Activated T-cell treated with anti-CD3 and anti-CD28 coated beads for 4 hours (primary cell): ENCODE data around the gene ATG7.
A peak's percentile ranks its signal among the peaks of the same experiment; 100 is the strongest.

Experiments used
- DNase-seq: peaks from one replicate; pipeline ENCODE4 v3.0.0-alpha.2; 2020

Gene ATG7, protein sequence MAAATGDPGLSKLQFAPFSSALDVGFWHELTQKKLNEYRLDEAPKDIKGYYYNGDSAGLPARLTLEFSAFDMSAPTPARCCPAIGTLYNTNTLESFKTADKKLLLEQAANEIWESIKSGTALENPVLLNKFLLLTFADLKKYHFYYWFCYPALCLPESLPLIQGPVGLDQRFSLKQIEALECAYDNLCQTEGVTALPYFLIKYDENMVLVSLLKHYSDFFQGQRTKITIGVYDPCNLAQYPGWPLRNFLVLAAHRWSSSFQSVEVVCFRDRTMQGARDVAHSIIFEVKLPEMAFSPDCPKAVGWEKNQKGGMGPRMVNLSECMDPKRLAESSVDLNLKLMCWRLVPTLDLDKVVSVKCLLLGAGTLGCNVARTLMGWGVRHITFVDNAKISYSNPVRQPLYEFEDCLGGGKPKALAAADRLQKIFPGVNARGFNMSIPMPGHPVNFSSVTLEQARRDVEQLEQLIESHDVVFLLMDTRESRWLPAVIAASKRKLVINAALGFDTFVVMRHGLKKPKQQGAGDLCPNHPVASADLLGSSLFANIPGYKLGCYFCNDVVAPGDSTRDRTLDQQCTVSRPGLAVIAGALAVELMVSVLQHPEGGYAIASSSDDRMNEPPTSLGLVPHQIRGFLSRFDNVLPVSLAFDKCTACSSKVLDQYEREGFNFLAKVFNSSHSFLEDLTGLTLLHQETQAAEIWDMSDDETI

DNA sequence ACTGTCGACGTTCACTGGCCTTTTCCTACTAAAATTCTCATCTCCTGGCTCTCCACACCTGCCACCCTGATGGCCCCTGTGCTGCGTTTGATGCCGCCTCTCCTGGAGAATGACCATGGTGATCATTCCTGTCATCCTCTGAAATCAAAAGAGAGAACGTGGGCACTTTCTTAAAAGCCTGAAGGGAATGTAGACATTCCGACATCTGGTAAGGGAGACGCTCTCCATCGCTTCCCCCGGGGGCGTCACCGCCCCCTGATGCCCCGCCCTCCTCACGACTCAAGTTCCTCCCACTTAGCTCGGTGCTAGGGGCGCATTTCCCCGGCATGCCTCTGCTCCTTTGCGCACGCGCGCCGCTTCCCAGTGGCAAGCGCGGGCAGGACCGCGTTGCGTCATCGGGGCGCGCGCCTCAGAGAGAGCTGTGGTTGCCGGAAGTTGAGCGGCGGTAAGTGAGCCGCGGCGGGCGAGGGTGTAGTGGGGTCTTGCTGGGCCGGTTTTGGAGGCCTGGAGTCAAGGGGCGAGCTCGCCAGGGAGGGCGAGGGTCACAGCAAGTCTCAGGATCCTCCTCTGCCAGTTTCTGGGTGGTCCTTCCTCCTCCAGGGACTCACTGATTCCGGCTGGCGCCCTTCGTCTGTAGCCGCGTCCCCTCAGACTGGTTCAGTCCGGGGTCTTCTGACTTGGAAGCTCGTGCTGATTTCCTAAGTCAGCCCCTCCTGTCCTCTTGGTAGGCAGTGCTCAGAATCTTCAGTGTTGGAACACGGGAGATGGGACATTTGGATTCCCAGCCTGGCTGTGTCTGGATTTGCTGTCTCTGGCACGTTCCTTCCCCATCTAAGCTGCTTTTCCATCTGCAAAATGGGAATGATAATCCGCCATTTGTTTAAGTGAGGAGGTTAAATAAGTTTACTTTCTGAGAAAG lies at the start of gene ATG7:
Gene ATG7, plus strand, starts transcription at position 412 of the 919 bp plus-strand sequence. CDS start 26,299 bp downstream, outside the sequence.
- peak; percentile 94 for DNase-seq

DNA sequence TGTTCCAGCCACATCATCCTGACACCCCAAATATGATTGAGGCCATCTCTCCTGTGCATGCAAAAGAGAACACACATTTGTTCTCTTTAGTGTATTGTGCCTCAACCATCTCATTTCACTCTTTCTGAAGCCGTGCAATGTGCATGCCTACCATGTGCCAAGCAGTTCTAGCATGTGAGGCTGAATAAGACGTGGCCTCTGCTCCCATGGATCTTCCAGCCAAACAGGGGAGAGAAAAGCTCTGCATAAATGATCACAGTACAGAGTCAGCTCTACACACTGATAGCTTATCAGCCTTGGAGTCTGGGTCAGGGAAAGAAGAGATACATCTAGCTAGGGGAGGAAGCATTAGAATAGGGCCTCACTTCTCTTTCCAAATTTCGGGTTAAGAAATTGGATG lies 48.2 kb upstream of the ATG7 start:
- DNase-seq: no peak

DNA sequence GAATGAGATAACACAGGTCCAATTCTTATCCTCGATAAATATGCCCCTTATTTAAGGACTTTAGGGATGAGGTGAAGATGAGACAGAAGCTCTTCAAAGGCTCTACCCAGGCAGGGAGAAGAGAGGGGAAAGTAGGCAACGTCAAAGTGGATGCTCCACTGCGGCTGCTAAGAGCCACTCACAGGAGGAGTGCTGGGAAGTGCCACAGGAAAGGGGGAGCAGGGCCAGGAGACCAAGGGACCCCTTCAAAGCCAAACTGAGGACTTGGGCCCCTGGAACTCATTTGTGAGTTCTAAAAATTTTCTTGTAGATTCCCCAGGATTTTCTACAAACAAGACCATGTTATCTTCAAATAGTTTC lies 47.3 kb upstream of the ATG7 start:
- no peak for DNase-seq

DNA sequence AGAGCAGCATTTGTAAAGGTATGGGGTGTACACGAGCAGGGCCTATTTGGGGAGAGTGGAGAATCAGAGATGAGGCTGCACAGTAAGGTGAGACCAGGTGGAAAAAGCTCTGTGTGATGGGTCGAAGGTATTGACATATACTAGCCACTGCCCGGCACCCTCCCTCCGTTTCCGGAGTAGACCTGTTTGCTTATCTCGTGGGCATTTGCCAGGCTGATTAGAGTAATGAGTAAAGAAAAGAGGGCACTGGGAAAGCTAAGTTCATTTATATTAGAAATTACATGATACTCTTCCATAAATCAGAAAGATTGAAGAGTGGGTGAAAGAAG lies 46.2 kb upstream of the ATG7 start:
- no peak for DNase-seq

DNA sequence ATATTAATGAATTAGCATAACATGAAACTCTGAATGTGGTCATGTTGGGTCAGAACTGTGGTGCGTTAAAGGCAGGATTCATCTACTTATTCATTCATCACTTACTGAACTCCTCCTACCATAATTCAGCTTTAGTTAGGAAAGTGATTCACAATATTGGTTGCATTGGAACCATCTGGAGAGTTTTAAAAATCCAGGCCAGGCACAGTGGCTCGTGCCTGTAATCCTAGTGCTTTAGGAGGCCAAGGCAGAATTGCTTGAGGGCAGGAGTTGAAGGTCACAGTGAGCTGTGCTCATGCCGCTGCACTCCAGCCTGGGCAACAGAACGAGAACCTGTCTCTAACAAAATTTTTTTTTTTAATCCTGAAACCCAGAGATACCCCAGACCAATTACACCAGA lies 44.2 kb upstream of the ATG7 start:
- DNase-seq: no peak

DNA sequence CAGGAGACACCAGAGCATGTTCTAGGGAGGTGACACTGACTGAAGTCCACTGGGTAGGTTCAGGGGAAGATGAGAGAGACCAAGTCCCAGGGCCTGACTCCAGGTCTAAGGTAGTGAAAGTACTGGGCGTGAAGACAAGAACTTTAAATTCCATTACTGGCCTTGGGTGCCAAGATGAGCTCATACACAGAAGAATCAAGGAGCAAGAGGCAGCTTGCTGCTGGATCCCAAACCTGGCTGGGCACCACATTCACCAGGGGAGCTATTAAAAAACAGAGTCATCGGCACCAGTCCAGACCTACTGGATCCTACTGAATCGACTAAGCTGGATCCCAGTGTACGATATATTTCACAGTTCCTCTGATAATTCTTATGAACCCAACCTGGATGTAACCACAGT lies 42.1 kb upstream of the ATG7 start:
- DNase-seq: no peak

DNA sequence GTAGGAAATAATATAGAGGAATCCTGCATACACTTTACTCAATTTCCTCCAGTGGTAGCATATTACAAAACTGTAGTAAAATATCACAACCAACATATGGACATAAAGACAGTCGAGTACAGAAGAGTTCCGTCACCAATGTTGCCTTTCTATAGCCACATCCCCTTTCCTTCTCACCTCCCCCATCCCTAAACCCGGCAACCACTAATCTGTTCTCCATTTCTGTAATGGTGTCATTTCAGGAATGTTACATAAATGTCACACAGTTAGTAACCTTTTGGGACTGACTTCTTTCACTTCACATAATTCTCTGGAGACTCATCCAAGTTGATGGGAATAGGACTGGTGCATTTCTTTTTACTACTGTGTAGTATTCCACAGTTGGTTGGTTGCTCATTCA lies 41.4 kb upstream of the ATG7 start:
- no peak for DNase-seq

DNA sequence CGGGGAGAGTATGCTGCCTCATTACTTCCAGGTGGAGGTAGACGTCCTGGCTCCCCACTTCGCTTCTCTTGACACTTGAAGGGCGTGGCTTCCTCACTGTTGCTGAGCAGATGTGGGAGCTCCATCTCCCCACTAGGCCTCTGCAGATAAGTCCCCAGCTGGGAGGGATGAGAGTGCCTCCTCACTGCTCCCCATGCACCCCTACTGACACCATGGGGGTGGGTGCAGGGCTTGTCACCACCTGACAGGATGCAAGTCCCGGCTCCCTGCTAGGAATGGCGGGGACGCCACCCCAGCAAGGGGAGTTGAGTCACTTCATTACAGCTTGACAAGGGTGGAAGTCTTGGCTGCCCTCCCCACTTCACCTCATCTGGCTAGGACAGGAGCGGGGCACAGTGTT lies 36.8 kb upstream of the ATG7 start:
- DNase-seq: no peak

DNA sequence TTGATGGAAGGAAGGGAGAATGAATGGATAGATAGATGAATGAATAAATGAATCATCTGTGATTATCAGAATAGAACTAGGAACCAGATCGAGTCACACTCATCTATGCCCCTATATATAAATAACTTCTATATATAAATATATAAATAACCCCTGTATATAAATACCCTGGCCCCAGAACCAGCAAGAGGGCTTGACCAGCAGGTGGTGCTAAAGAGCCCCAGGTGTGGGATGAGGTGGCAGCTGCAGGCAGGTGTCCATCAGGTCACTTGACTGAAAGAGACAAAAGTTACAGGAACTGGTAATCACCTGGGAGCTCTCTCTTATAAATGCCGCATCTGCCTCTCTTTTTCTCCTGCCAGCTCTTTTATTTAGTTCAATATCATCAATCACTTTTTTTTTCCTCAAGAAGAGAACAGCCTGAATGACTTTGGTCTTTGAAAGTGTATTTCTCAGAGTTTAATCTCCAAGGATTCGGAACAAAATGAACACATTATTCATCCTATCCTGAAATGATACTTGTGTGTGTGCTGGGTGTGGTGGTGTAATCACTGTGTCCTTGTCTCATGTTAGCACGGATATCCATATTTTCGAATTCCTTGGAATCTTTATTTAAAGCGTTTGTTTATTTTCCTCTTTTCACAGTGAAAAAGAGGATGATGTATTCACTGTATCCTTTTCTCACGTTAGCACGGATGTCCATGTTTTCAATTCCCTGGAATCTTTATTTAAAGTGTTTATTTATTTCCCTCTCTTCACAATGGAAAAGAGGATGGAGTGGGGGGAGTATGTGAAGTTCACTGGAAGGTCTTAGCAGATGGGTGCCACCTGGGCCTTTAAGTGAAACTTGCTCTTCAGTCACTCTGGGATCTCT lies 35.4 kb upstream of the ATG7 start:
- peak; percentile 81 for DNase-seq

DNA sequence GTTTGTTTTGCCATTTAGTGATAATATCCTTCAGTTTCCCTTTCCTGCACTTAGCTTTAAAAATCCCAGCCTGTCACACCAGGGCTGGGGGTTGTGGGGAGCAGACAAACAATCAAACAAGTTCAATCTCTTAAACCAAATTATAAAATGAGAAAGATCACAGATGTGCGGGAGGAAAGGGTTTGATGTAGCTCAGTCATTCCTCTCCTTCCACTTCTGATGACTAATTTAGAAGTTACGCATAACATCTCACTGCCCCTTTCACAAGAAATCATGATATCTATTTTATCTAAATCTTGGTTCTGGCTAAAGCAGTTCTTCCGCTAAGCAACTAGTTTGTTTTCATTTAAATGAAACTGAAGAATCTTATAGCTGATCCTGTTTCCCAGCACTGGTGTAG lies 34.1 kb upstream of the ATG7 start:
- DNase-seq: no peak

DNA sequence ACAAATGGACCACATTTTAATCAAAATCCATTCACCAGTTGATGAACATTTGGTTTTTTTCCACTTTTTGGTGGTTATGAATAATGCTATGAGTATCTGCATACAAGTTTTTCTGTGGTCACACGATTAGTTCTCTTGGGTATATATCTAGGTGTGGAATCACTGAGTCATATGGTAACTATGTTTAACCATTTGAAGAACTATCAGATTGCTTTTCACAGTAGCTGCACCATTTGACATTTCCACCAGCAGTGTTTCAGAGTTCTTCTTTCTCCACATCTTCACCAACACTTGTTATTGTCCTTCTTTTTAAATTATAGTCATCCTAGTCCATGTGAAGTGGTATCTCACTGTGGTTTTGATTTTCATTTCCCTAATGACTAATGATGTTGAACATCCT lies 33.3 kb upstream of the ATG7 start:
- DNase-seq: no peak

DNA sequence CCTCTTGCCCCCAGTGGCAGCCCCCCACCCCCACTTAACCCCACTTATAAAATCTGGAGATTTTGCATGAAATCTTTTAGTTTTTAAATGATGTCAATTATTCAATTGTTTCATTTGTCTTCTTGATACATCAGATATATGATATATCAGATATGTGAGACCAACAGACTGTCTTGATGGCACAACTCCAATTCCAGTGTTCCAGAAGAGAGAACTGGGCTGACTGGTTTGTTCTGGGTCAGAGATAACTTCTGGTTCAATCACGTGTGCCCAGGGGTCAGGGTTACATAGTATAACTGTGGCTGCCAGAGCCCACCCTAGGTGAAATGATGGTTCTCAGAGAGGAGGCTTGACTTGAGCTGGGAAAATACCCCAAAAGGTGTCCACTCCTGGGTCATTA lies 32.4 kb upstream of the ATG7 start:
- DNase-seq: no peak

DNA sequence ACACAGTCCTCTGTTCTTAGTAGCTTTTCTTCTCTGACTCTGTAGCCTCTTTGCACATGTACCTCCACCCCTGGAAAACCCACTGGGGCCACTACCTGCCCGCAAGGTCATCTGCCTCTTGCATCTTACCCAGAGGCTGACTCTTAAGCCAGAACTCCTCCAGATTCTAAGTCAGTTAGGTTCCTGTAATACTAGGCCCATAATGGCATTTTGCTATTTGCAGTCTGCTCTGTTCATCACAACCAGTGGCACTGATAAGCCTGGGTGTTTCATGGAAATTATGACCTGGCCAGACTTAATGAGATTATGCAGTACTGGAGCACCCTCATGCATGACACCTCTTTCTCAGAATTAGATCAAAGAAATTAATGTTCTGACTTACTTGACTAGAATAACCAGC lies 31.7 kb upstream of the ATG7 start:
- no peak for DNase-seq

DNA sequence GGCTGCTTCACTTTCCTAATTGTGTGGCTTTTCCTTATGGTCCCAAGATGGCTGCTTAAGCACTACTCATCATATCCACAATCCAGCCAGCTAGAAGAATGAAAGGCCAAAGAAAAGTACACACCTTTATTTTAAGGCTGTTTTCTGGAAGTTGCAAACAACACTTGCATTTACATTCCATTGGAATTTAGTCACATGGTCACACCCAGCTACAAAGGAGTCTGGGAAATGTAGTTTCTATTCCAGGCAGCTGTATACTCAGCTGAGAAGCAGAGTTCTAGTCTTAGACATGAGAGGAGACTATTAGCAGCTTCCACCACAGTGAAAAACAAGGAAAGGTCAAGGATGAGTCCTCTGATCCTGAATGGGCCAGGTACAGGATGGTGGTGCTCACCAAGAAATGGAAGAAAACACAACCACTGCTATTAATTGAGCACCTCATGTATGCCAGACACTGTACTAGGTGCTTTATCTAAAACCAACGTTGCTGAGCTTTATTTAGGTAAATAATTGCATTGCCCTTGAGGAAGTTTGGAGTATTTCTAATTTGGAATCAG lies 28.0 kb upstream of the ATG7 start:
- DNase-seq: no peak

DNA sequence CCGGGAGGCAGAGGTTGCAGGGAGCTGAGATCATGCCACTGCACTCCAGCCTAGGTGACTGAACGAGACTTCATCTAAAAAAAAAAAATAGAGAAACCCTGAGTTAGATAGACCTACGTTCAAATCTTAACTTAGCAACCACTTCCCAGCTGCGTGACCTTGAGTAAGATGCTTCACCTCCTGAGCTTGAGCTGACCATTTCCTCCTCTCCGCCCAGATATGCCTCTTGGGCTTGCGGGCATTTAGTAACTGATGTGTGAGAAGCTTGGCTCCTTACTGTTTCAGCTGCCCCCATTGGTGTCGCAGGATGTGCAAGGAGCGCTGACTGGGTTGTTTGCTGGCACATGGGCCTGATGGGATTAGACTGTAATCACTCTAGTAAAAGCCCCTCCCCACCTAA lies 26.9 kb upstream of the ATG7 start:
- no peak for DNase-seq

DNA sequence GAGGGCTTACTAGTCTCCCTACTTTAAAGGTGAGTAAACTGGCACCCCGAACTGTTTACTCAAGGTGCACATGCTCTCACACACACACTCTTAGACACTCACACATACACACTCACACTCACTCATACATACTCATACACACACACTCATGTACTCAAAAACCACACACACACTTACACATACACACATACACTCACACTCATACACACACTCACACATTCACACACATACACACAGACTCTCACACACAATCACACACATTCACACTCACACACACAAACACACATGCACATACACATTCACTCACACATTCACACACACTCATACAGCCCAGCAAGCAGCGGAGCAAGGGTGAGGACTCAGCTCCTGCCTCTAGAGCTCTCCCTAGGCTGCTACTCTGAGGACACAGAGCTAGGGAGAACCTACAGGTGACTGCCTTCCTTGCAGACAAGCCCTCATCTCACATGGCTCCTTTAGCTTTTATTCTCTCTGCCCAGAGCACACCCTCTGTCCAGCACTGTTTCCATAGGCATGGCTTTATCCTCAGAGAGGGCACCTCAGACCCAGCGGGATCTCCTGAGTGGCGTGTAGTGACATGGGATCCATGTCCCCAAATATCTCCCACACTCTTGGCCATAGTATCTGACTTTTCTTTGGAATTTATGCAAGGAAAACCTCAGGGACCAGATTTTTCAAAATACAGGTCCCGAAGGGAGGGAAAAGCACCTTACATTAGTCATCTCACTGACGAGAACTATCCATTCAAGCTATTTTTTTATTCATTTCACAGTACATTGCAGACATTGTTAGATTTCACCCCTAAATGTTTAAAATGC lies 26.2 kb upstream of the ATG7 start:
- no peak for DNase-seq

DNA sequence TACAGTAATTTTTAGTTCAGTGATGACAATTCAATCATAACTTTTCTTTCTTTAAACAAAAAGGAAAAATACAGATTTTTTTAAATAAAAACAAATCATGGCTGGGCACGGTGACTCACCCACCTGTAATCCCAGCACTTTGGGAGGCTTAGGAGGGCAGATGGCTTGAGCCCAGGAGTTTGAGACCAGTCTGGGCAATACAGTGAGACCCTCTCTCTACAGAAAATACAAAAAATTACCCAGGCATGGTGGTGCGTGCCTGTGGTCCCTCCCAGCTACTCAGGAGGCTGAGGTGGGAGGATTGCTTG lies 25.6 kb upstream of the ATG7 start:
- DNase-seq: no peak

DNA sequence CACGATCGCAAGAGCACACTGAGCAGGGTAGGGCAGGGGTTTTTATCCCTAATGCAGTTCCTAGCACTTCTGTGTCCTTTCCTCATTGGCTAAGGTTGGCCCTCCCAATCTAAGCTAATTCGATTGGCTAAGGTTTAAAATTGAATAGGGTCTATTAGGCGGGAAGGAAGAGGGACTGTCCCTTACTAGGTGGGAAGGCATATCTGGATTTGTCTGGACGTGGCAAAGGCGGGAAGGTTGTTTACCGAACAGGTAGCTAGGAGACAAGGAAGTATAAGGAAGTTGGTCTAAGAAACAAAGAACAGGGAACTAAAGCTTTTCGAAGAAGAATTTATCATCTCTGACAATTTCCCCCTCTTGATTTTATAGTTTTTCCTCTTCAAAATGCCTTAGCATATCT lies 24.8 kb upstream of the ATG7 start:
- no peak for DNase-seq

DNA sequence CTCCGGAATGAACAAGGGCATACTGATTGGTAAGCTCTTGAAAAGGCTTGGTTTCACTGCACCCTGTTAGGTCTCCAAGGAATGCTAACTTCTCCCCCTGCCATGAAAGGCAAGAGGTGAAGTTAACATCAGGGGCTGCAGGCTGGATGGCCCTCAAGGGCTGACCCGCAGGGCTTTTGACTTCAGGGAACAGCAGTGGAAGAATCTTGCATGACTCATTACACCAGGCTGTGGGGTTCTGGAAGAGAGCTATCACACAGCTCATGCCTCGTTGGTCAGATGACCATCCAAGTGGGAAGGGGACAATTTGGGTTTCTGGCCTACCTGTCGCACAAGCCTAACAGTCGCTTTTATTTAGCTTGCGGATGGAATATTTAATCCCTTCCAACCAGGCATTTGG lies 23.6 kb upstream of the ATG7 start:
- no peak for DNase-seq

DNA sequence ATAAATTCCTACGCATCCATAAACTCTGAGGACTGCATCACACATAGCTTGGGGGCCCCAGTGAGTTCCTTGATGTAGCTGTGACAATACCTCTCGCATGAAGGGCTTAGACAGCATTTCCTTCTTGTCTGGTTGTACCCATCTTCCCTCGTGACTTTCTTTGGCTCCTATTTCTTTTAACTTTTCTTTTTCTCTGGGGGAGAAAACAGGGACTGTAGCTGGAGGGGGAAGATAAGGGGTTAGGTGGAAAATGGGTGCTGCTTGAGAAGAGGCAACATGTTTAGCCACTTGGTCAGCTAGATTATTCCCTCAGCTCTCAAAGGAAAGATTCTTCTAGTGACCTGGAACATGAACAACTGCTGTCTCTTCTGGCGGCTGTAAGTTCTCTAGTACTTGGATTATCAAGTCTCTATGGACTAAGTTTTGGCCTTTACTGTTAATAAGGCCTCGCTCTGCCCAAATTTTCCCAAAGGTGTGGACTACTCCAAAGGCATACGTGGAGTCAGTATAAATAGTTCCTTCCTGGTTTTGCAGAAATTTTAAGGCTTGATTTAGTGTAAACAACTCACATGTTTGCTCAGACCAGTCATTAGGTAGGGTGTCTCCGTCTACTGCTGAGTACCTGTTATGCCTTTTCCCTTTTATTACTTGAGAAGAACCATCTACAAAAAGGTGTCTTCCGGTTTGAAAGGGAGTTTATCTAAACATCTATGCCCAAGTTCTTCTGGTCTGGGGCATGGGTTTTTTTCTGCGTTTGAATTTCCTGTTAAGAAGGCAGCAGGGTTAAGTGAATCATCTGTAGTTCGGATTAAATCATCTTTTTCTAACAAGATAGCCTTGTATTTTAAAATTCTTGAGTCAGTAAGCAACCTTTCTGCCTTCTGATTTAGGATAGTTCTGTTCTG lies 21.0 kb upstream of the ATG7 start:
- DNase-seq: no peak

DNA sequence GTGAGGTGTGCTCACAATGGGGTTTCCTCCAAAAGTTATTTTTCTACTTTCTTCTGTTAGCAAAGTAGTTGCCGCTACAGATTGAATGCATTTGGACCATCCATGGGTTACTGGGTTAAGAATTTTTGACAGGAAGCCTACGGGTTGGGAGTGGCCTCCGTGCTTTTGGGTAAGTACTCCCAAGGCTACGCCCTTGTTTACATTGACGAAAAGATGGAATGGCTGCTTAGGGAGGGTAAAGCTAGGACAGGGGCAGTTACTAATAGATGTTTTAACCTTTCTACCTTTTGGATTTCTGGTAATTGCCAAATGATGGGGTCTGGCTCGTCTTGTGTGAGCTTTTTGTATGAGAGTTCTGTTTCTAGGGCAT lies 20.4 kb upstream of the ATG7 start:
- DNase-seq: no peak
